WTC11 (cell line): ENCODE measurements around the gene NXF1. TPM values are rescaled to one million over a fixed set of nuclear protein-coding genes. Genes with fewer than 3 reads are reported as not detected.

Experiments
- ATAC-seq: fragments of 200-7000 bp; cut with Tn5 transposase; 2 replicates; pipeline ENCODE4 v1.10.0; 2021; ENCODE audit warnings: mild to moderate bottlenecking, moderate library complexity
- CTCF ChIA-PET: fragments of 300-600 bp; sonication (Branson Sonifier 250); formaldehyde crosslinking; loops from one replicate; lab custom pipeline; 2021; ENCODE audit warnings: antibody characterized with exemption; lab: Charles Lee
- POLR2A ChIA-PET: fragments of 350-600 bp; sonication (Branson Sonifier 250); formaldehyde crosslinking; loops from one replicate; lab custom pipeline; 2021; ENCODE audit warnings: antibody characterized with exemption; lab: Charles Lee
- DNase-seq: peaks from one replicate; pipeline ENCODE4 v3.0.0; 2021; ENCODE audit warnings: low spot score
- H3K27ac Mint-ChIP-seq: 2 replicates; pipeline ENCODE4 v1.8.0; 2021; ENCODE audit warnings: mixed read lengths
- H3K27me3 Mint-ChIP-seq: 2 replicates; pipeline ENCODE4 v1.8.0; 2021; ENCODE audit warnings: low read depth, mild to moderate bottlenecking, moderate library complexity, mixed read lengths
- H3K36me3 Mint-ChIP-seq: 2 replicates; pipeline ENCODE4 v1.8.0; 2021; ENCODE audit warnings: mixed read lengths
- H3K4me1 Mint-ChIP-seq: 2 replicates; pipeline ENCODE4 v1.8.0; 2022; ENCODE audit warnings: mixed read lengths
- H3K4me3 Mint-ChIP-seq: 2 replicates; pipeline ENCODE4 v1.8.0; 2021; ENCODE audit warnings: mild to moderate bottlenecking, moderate library complexity, mixed read lengths
- H3K9me3 Mint-ChIP-seq: 2 replicates; pipeline ENCODE4 v1.8.0; 2021; ENCODE audit warnings: mixed read lengths
- CREB1 ChIP-seq: sonication (generic); formaldehyde crosslinking; IDR thresholded peaks from 2 replicates; pipeline ENCODE4 v1.8.0; 2023; ENCODE audit warnings: mild to moderate bottlenecking, missing genetic modification reagents
- FOXJ3 ChIP-seq: sonication (generic); formaldehyde crosslinking; IDR thresholded peaks from 2 replicates; pipeline ENCODE4 v1.9.0; 2021; ENCODE audit warnings: missing genetic modification reagents, mild to moderate bottlenecking, borderline replicate concordance
- FOXP1 ChIP-seq: sonication (generic); formaldehyde crosslinking; IDR thresholded peaks from 2 replicates; pipeline ENCODE4 v1.8.0; 2022; ENCODE audit warnings: missing genetic modification reagents, mild to moderate bottlenecking, moderate library complexity, borderline replicate concordance
- JUN ChIP-seq: sonication (generic); formaldehyde crosslinking; IDR thresholded peaks from 2 replicates; pipeline ENCODE4 v1.8.0; 2023; ENCODE audit warnings: mild to moderate bottlenecking, missing genetic modification reagents
- KAT7 ChIP-seq: sonication (generic); formaldehyde crosslinking; IDR thresholded peaks from 2 replicates; pipeline ENCODE4 v1.8.1; 2023; ENCODE audit warnings: missing genetic modification reagents, mild to moderate bottlenecking, borderline replicate concordance
- MYBL2 ChIP-seq: sonication (generic); formaldehyde crosslinking; IDR thresholded peaks from 2 replicates; pipeline ENCODE4 v1.8.1; 2023; ENCODE audit warnings: mild to moderate bottlenecking, moderate library complexity, missing genetic modification reagents
- SOX15 ChIP-seq: fragments of 250-450 bp; sonication (Bioruptor Pico); IDR thresholded peaks from 2 replicates; pipeline ENCODE4 v1.9.0; 2021; ENCODE audit warnings: mild to moderate bottlenecking
- SP1 ChIP-seq: sonication (generic); formaldehyde crosslinking; conservative IDR thresholded peaks from 2 replicates; pipeline ENCODE4 v1.8.1; 2022; ENCODE audit warnings: missing genetic modification reagents
- TEAD1 ChIP-seq: sonication (generic); formaldehyde crosslinking; IDR thresholded peaks from 2 replicates; pipeline ENCODE4 v1.8.0; 2022; ENCODE audit warnings: mild to moderate bottlenecking, missing genetic modification reagents
- TEAD4 ChIP-seq: sonication (generic); formaldehyde crosslinking; IDR thresholded peaks from 2 replicates; pipeline ENCODE4 v1.8.0; 2022; ENCODE audit warnings: mild to moderate bottlenecking, missing genetic modification reagents
- ZNF671 ChIP-seq: fragments of 250-450 bp; sonication (Bioruptor Pico); IDR thresholded peaks from 2 replicates; pipeline ENCODE4 v1.8.0; 2021; ENCODE audit warnings: mild to moderate bottlenecking
- total RNA-seq: library from RNA; stranded (reverse); gene quantifications from 3 replicates; pipeline ENCODE4 v1.2.3, GENCODE V29; 2021
- TF ChIP-seq, protein P1 (sequence below): fragments of 250-450 bp; sonication (Bioruptor Pico); IDR thresholded peaks from 2 replicates; pipeline ENCODE4 v1.9.0; 2021; ENCODE audit warnings: mild to moderate bottlenecking, borderline replicate concordance
- TF ChIP-seq, protein P2 (sequence below): fragments of 200-600 bp; IDR thresholded peaks from 2 replicates; pipeline ENCODE4 v1.8.0; 2022; ENCODE audit warnings: antibody characterized with exemption
- TF ChIP-seq, protein P3 (sequence below): fragments of 250-450 bp; sonication (Bioruptor Pico); conservative IDR thresholded peaks from 2 replicates; pipeline ENCODE4 v1.9.0; 2021; ENCODE audit warnings: mild to moderate bottlenecking
- TF ChIP-seq, protein P4 (sequence below): sonication (generic); formaldehyde crosslinking; IDR thresholded peaks from 2 replicates; pipeline ENCODE4 v1.8.0; 2023; ENCODE audit warnings: mild to moderate bottlenecking, missing genetic modification reagents
- TF ChIP-seq, protein P5 (sequence below): fragments of 250-450 bp; sonication (Bioruptor Pico); IDR thresholded peaks from 2 replicates; pipeline ENCODE4 v1.9.0; 2021; ENCODE audit warnings: mild to moderate bottlenecking
- TF ChIP-seq, protein P6 (sequence below): sonication (generic); formaldehyde crosslinking; IDR thresholded peaks from 2 replicates; pipeline ENCODE4 v1.8.1; 2022; ENCODE audit warnings: missing genetic modification reagents, borderline replicate concordance
- TF ChIP-seq, protein P7 (sequence below): sonication (generic); formaldehyde crosslinking; IDR thresholded peaks from 2 replicates; pipeline ENCODE4 v1.8.0; 2022; ENCODE audit warnings: mild to moderate bottlenecking, missing genetic modification reagents

The NXF1 gene
- total RNA-seq, 1 experiment from 2014 or later = 43.2 TPM

DNA sequence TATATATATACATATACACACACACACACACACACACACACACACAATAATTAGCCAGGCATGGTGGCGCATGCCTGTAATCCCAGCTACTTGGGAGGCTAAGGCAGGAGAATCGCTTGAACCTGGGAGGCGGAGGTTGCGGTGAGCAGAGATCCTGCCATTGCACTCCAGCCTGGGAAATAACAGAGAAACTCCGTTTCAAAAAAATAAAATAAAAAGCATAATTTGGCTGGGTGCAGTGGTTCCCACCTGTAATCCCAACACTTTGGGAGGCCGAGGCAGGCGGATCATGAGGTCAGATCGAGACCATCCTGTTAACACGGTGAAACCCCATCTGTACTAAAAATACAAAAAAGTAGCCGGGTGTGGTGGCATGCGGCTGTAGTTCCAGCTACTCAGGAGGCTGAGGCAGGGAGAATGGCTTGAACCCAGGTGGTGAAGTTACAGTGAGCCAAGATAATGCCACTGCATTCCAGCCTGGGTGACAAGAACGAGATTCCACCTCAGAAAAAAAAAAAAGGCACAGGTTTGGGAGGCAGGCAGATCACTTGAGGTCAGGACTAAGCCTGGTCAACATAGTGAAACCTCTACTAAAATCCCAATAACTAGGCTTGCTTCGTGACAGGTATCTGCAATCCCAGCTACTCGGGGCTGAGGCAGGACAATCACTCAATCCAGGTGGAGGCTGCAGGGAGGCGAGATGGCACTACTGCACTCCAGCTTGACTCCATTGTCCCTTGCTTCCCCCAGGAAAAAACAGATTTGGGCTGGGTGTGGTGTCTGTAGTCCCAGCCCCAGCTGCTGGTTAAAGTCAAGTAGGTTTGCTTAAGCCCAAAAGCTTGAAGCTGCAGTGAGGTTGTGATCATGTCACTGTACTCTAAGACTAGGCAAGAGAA is 45.9 kb upstream of the NXF1 start:
- ChIA-PET CTCF (interaction anchor here (1.0 to 2.9 kb wide), 5 partner anchors 10 to 169 kb away, joined by 3 to 11 read pairs (median 5); partner anchors contain the start of gene TMEM179B), POLR2A (interaction anchor here (0.5 to 5.4 kb wide), 11 partner anchors 10 to 250 kb away, joined by 3 to 83 read pairs (median 4); partner anchors contain the start of genes SLC3A2, STX5 and WDR74)
- H3K36me3 Mint-ChIP-seq = peaks cover 56% of the 10 kb centered on the region
- H3K4me3 Mint-ChIP-seq = peak overlapping the region; percentile 99
- 0 out of 2 replicates have a peak, but pooled peaks cover 4% of the 10 kb centered on the region for H3K27me3 Mint-ChIP-seq
- peaks cover 29% of the 10 kb centered on the region for H3K4me1 Mint-ChIP-seq
- peaks cover 14% of the 10 kb centered on the region for H3K9me3 Mint-ChIP-seq
- ATAC-seq (peak; percentile 31), DNase-seq (no peak)
- H3K27ac Mint-ChIP-seq = peak overlapping the region; percentile 94
- TF ChIP-seq JUN (CRISPR knock-in tag) = peak; percentile 12; the same call in 1 of the 2 replicates
- peak; percentile 79; the same call in 1 of the 2 replicates for TF ChIP-seq FOXJ3 (CRISPR knock-in tag)
- TF ChIP-seq, protein P1, sequence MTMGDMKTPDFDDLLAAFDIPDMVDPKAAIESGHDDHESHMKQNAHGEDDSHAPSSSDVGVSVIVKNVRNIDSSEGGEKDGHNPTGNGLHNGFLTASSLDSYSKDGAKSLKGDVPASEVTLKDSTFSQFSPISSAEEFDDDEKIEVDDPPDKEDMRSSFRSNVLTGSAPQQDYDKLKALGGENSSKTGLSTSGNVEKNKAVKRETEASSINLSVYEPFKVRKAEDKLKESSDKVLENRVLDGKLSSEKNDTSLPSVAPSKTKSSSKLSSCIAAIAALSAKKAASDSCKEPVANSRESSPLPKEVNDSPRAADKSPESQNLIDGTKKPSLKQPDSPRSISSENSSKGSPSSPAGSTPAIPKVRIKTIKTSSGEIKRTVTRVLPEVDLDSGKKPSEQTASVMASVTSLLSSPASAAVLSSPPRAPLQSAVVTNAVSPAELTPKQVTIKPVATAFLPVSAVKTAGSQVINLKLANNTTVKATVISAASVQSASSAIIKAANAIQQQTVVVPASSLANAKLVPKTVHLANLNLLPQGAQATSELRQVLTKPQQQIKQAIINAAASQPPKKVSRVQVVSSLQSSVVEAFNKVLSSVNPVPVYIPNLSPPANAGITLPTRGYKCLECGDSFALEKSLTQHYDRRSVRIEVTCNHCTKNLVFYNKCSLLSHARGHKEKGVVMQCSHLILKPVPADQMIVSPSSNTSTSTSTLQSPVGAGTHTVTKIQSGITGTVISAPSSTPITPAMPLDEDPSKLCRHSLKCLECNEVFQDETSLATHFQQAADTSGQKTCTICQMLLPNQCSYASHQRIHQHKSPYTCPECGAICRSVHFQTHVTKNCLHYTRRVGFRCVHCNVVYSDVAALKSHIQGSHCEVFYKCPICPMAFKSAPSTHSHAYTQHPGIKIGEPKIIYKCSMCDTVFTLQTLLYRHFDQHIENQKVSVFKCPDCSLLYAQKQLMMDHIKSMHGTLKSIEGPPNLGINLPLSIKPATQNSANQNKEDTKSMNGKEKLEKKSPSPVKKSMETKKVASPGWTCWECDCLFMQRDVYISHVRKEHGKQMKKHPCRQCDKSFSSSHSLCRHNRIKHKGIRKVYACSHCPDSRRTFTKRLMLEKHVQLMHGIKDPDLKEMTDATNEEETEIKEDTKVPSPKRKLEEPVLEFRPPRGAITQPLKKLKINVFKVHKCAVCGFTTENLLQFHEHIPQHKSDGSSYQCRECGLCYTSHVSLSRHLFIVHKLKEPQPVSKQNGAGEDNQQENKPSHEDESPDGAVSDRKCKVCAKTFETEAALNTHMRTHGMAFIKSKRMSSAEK = peak; percentile 94
- TF ChIP-seq SOX15 (CRISPR knock-in tag) = no peak
- no peak; the same call in 1 of the 2 replicates for TF ChIP-seq TEAD4
- TF ChIP-seq, protein P2, sequence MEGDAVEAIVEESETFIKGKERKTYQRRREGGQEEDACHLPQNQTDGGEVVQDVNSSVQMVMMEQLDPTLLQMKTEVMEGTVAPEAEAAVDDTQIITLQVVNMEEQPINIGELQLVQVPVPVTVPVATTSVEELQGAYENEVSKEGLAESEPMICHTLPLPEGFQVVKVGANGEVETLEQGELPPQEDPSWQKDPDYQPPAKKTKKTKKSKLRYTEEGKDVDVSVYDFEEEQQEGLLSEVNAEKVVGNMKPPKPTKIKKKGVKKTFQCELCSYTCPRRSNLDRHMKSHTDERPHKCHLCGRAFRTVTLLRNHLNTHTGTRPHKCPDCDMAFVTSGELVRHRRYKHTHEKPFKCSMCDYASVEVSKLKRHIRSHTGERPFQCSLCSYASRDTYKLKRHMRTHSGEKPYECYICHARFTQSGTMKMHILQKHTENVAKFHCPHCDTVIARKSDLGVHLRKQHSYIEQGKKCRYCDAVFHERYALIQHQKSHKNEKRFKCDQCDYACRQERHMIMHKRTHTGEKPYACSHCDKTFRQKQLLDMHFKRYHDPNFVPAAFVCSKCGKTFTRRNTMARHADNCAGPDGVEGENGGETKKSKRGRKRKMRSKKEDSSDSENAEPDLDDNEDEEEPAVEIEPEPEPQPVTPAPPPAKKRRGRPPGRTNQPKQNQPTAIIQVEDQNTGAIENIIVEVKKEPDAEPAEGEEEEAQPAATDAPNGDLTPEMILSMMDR = no peak
- TF ChIP-seq CREB1 (CRISPR knock-in tag) = peak; percentile 75; the same call in 1 of the 2 replicates
- no peak for TF ChIP-seq KAT7 (CRISPR knock-in tag)
- TF ChIP-seq, protein P3, sequence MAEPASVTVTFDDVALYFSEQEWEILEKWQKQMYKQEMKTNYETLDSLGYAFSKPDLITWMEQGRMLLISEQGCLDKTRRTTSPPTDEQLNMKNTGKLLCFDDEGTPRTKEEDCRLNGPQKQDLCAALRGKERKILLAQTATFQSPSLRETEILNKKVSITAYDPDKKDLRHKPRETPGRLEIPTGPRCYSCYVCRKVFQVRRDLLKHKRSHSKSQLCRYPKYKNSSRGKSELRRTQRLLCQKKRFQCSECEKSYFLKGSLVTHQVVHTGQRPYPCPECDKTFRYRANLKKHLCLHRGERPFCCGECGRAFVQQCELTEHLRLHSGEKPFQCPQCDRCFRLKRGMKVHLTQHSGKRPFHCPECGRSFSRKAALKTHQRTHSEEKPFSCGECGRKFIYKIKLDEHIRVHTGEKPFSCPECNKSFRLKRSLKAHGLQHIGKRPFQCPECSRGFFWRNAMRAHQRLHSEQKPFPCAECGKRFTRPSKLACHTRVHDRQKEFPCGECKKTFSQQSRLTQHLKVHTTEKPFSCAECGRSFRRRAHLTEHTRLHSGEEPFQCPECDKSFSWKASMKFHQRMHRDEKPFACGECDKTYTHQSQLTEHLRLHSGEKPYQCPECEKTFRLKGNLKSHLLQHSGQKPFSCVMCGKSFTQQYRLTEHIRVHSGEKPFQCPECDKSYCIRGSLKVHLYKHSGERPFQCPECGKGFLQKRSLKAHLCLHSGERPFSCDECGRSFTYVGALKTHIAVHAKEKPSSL (CRISPR knock-in tag) = peak; percentile 97
- TF ChIP-seq FOXP1 (CRISPR knock-in tag) = peak; percentile 61; the same call in 1 of the 2 replicates
- peak; percentile 98 for TF ChIP-seq ZNF671 (CRISPR knock-in tag)
- TF ChIP-seq, protein P4, sequence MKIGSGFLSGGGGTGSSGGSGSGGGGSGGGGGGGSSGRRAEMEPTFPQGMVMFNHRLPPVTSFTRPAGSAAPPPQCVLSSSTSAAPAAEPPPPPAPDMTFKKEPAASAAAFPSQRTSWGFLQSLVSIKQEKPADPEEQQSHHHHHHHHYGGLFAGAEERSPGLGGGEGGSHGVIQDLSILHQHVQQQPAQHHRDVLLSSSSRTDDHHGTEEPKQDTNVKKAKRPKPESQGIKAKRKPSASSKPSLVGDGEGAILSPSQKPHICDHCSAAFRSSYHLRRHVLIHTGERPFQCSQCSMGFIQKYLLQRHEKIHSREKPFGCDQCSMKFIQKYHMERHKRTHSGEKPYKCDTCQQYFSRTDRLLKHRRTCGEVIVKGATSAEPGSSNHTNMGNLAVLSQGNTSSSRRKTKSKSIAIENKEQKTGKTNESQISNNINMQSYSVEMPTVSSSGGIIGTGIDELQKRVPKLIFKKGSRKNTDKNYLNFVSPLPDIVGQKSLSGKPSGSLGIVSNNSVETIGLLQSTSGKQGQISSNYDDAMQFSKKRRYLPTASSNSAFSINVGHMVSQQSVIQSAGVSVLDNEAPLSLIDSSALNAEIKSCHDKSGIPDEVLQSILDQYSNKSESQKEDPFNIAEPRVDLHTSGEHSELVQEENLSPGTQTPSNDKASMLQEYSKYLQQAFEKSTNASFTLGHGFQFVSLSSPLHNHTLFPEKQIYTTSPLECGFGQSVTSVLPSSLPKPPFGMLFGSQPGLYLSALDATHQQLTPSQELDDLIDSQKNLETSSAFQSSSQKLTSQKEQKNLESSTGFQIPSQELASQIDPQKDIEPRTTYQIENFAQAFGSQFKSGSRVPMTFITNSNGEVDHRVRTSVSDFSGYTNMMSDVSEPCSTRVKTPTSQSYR = peak; percentile 45; the same call in 1 of the 2 replicates
- peak; percentile 32; the same call in 1 of the 2 replicates for TF ChIP-seq SP1 (CRISPR knock-in tag)
- TF ChIP-seq, protein P5, sequence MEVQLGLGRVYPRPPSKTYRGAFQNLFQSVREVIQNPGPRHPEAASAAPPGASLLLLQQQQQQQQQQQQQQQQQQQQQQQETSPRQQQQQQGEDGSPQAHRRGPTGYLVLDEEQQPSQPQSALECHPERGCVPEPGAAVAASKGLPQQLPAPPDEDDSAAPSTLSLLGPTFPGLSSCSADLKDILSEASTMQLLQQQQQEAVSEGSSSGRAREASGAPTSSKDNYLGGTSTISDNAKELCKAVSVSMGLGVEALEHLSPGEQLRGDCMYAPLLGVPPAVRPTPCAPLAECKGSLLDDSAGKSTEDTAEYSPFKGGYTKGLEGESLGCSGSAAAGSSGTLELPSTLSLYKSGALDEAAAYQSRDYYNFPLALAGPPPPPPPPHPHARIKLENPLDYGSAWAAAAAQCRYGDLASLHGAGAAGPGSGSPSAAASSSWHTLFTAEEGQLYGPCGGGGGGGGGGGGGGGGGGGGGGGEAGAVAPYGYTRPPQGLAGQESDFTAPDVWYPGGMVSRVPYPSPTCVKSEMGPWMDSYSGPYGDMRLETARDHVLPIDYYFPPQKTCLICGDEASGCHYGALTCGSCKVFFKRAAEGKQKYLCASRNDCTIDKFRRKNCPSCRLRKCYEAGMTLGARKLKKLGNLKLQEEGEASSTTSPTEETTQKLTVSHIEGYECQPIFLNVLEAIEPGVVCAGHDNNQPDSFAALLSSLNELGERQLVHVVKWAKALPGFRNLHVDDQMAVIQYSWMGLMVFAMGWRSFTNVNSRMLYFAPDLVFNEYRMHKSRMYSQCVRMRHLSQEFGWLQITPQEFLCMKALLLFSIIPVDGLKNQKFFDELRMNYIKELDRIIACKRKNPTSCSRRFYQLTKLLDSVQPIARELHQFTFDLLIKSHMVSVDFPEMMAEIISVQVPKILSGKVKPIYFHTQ (CRISPR knock-in tag) = peak; percentile 97
- TF ChIP-seq, protein P6, sequence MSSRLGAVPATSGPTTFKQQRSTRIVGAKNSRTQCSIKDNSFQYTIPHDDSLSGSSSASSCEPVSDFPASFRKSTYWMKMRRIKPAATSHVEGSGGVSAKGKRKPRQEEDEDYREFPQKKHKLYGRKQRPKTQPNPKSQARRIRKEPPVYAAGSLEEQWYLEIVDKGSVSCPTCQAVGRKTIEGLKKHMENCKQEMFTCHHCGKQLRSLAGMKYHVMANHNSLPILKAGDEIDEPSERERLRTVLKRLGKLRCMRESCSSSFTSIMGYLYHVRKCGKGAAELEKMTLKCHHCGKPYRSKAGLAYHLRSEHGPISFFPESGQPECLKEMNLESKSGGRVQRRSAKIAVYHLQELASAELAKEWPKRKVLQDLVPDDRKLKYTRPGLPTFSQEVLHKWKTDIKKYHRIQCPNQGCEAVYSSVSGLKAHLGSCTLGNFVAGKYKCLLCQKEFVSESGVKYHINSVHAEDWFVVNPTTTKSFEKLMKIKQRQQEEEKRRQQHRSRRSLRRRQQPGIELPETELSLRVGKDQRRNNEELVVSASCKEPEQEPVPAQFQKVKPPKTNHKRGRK (CRISPR knock-in tag) = no peak
- TF ChIP-seq, protein P7, sequence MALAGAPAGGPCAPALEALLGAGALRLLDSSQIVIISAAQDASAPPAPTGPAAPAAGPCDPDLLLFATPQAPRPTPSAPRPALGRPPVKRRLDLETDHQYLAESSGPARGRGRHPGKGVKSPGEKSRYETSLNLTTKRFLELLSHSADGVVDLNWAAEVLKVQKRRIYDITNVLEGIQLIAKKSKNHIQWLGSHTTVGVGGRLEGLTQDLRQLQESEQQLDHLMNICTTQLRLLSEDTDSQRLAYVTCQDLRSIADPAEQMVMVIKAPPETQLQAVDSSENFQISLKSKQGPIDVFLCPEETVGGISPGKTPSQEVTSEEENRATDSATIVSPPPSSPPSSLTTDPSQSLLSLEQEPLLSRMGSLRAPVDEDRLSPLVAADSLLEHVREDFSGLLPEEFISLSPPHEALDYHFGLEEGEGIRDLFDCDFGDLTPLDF (CRISPR knock-in tag) = peak; percentile 72; the same call in 1 of the 2 replicates
- TF ChIP-seq TEAD1 (CRISPR knock-in tag) = peak; percentile 52; the same call in 1 of the 2 replicates
- TF ChIP-seq MYBL2 (CRISPR knock-in tag) = peak; percentile 56; the same call in 1 of the 2 replicates
